Fibroblast of villous mesenchyme (primary cell): ENCODE measurements around the gene NPLOC4. TPM values are rescaled to one million over a fixed set of nuclear protein-coding genes. Genes with fewer than 3 reads are reported as not detected.

Source experiments
- DNase-seq: peaks from one replicate; pipeline ENCODE4 v3.0.0-alpha.2; 2010; ENCODE audit warnings: low read depth
- H3K4me3 ChIP-seq: 2 replicates; pipeline ENCODE4 v1.5.1; 2011; ENCODE audit warnings: low read depth, mild to moderate bottlenecking, low read length
- CTCF ChIP-seq: IDR thresholded peaks from 2 replicates; pipeline ENCODE4 v1.5.1; 2012; ENCODE audit warnings: low read depth, mild to moderate bottlenecking, low read length; ENCODE audit not compliant: insufficient read depth
- total RNA-seq: library from RNA; depleted of rRNA; stranded (reverse); fragments of >200 nt; gene quantifications from 2 replicates; pipeline ENCODE4 v1.2.3, GENCODE V29; 2012

The NPLOC4 gene
- total RNA-seq, 1 donor = 96.7 TPM

- no peak overlapping the region for H3K4me3 ChIP-seq
- TF ChIP-seq CTCF = no peak
- DNase-seq = no peak
Observed at GRCh38 chr17:81664051-81664470, 27.1 kb upstream of the NPLOC4 start.

GRCh38 chr17:81662002-81662401 is 25.1 kb upstream of the NPLOC4 start:
- TF ChIP-seq CTCF = no peak
- no peak overlapping the region for H3K4me3 ChIP-seq
- no peak for DNase-seq

DNA sequence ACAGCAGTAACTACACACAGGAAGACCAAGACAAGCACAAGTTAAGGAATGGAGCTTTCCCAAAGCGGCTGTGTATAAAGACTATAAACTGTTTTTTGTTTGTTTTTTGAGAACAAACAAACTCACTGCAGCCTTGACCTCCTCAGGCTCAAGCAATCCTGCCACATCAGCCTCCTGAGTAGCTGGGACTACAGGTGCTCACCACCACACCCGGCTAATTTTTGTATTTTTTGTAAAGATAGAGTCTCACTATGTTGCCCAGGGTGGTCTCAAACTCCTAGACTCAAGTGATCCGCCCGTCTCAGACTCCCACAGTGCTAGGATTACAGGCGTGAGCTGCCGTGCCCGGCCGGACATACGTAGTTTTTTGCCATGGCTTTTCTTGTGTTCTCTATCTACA is 23.5 kb upstream of the NPLOC4 start:
- DNase-seq = no peak
- no peak overlapping the region for H3K4me3 ChIP-seq
- no peak for TF ChIP-seq CTCF

- H3K4me3 ChIP-seq = no peak overlapping the region
- no peak for DNase-seq
- TF ChIP-seq CTCF = no peak
Observed at GRCh38 chr17:81659038-81659437, 22.1 kb upstream of the NPLOC4 start.

- no peak for DNase-seq
- H3K4me3 ChIP-seq = no peak overlapping the region
- TF ChIP-seq CTCF = no peak
Observed at GRCh38 chr17:81656835-81657234, 19.9 kb upstream of the NPLOC4 start.

GRCh38 chr17:81656118-81656743 is 19.3 kb upstream of the NPLOC4 start, which contains the start of gene PDE6G:
Gene PDE6G, minus strand, starts transcription at chr17:81656542. Its CDS starts 3,237 bp downstream, at chr17:81653305.
- no peak within 1 kb of the TSS for H3K4me3 ChIP-seq
- no peak for TF ChIP-seq CTCF
- DNase-seq = no peak
